C4-2B (cell line): ENCODE results near the gene LRRC3.

Source experiments
- H3K27ac ChIP-seq: fragments of 450-650 bp; 2 replicates; pipeline ENCODE4 v1.5.1; 2017
- CTCF ChIP-seq: fragments of 450-650 bp; conservative IDR thresholded peaks from 2 replicates; pipeline ENCODE4 v1.5.1; 2017; ENCODE audit warnings: mild to moderate bottlenecking
- ZFX ChIP-seq: fragments of 450-650 bp; IDR thresholded peaks from 2 replicates; pipeline ENCODE4 v1.6.1; 2017

LRRC3 gene

GRCh38 chr21:44462086-44462833 is 7.0 kb downstream of the LRRC3 start:
- H3K27ac ChIP-seq = no peak overlapping the region
- no peak for TF ChIP-seq CTCF
- no peak for TF ChIP-seq ZFX

- no peak overlapping the region for H3K27ac ChIP-seq
- no peak for TF ChIP-seq ZFX
These were observed 7.5 kb downstream of the LRRC3 start for GRCh38 chr21:44462834-44463200.

- TF ChIP-seq ZFX (no peak), CTCF (no peak)
- H3K27ac ChIP-seq = no peak overlapping the region
These were observed 8.4 kb downstream of the LRRC3 start for GRCh38 chr21:44463724-44464123.

- no peak for TF ChIP-seq ZFX
- no peak for TF ChIP-seq CTCF
- no peak overlapping the region for H3K27ac ChIP-seq
These were observed 9.0 kb downstream of the LRRC3 start for GRCh38 chr21:44464351-44464750.

- TF ChIP-seq CTCF (no peak), ZFX (no peak)
- H3K27ac ChIP-seq = no peak overlapping the region
These were observed 11.1 kb downstream of the LRRC3 start for GRCh38 chr21:44466351-44466954.

GRCh38 chr21:44466996-44467858 is 11.9 kb downstream of the LRRC3 start:
- TF ChIP-seq CTCF (no peak), ZFX (no peak)
- H3K27ac ChIP-seq = no peak overlapping the region

GRCh38 chr21:44467859-44468195 is 12.5 kb downstream of the LRRC3 start:
- no peak for TF ChIP-seq CTCF
- TF ChIP-seq ZFX = no peak
- no peak overlapping the region for H3K27ac ChIP-seq
